ENCODE measurements around the gene SPOCK1.

DNA sequence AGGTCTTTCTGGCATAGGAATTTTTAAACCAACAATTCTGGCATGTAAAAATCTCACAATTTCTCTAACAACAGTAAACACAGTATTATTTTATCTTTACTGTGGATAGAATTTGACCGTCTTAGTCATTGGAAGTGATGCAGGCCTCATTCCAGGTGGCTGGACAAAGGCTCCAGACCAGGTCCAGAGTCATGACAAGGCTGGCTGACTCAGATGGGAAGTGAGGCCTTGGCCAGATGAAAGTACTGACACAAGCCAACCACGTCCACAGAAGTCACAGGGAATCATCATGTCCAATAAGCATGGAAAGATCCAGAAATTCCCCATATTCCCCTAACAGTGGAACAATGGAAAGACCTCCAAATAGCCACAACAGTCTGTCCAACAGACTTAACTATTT lies 12.4 kb downstream of the SPOCK1 start:
- TF ChIP-seq GATA3 (IDR thresholded peaks at IDR 0.05; ENCODE audit: low read depth, low read length): no peak
- TF ChIP-seq GATA2 (IDR thresholded peaks at IDR 0.05; ENCODE audit: low read depth, low read length): no peak

Measured in SH-SY5Y (cell line).